DMS114 treated with DMSO at 0.1 percent for 48 hours (cell line): ENCODE data around the gene UBA3.

Experiments
- DNase-seq: peaks from one replicate; lab custom pipeline; 2025; ENCODE audit not compliant: unreplicated experiment; lab: John Stamatoyannopoulos, UW

The UBA3 gene

DNA sequence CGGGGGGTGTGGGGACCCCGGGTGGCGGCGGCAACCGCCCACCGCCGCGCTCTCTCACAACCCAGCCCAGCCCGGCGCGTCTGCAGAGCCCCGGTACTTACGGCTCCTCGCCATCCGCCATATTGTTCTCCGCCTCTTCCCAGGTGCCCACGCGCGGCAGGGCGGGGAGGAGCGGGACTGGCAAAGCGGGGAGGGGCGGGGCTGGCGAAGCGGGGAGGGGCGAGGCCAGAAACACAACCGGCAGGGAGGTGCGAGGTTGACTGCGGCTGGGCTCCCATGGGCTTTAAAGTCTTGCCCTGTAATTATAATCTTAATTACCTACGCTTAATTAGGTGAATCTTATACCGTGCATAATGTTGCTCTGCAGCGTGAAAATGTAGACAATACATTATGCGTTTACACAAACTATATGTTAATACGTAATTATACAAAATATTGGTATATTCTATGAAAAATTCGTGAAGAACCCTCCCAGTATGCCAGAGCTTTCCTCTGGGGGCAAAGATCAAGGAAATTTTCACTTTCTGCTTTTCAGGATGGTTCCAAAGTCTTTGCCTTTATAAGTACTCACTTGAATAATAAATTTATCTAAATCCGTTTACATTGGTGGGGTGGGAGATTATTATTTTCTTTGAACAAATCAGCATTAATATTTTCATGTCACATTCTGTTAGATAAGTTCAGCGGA is at the start of gene UBA3:
UBA3 (minus strand) TSS at position 133 of the 688 bp plus-strand sequence; CDS start at position 121, 12 bp downstream.
- DNase-seq, result peak; percentile 44

DNA sequence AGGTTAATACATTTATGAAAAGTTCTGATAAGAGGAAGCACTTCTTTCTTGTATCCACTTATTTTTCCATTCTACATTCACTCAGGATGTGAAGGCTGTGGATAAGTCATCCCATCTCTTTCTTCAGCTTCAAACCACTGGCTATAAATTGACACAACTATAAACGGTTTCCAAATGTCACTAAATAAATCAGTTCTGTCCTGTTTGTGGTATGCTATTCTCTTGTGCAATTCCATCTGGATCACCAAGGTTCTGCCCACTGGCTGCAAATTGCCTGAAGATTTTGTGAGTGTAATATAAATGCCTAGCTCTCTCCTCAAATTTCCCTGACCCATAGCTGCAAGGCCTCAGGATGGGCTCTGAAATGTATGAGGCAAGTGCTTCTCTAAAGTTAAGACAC is 49.4 kb upstream of the UBA3 start:
- no peak for DNase-seq

GRCh38 chr3:69128509-69128908 is 48.3 kb upstream of the UBA3 start:
- no peak for DNase-seq

- no peak for DNase-seq
These were observed 46.8 kb upstream of the UBA3 start for GRCh38 chr3:69126999-69127398.

GRCh38 chr3:69126216-69126615 is 46.1 kb upstream of the UBA3 start:
- DNase-seq, result no peak

DNA sequence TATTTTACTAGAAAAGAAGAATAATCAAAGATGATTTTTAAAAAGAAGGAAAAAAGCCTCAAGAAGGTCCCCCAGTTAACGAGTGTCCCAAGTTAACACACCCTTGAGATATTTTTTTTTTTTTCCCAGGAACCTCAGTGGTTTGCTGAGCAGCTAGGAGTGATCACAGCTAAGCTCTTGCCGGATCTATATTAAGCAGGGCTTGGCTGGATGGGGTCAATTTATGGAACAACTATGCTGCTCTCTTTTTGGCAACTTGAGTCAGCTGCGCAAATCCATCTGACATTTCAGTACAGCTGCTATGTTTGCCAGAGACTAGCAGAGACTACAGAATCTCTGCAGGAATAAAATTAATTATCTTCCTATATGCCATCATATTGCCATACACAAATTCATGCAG is 42.2 kb upstream of the UBA3 start, which contains the start of gene LMOD3:
LMOD3 (minus strand) TSS at position 193 of the 400 bp plus-strand sequence. CDS start 209 bp downstream, outside the sequence.
- DNase-seq, result no peak

GRCh38 chr3:69121950-69122349 is 41.8 kb upstream of the UBA3 start:
- no peak for DNase-seq

DNA sequence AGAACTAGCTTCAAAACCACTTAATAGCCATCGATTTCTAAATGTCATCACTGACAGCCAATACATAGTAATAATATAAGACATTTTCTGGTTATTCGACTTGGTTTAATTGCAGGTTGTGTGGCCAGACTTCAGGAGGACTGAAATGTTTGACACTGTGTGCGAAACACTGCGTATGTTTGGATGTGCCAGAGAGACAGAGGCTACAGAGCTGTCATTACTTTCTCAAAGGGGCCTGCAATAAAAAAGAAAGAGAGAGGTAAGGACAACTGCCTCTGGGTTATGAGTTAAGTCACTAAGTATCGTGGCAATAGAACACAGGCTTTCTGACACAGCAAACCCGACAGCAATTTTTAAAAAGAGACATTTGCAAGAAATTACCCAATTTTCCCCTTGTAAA is 41.3 kb upstream of the UBA3 start:
- no peak for DNase-seq

- DNase-seq, result peak; percentile 21
These were observed 40.8 kb upstream of the UBA3 start for GRCh38 chr3:69120879-69121464.

DNA sequence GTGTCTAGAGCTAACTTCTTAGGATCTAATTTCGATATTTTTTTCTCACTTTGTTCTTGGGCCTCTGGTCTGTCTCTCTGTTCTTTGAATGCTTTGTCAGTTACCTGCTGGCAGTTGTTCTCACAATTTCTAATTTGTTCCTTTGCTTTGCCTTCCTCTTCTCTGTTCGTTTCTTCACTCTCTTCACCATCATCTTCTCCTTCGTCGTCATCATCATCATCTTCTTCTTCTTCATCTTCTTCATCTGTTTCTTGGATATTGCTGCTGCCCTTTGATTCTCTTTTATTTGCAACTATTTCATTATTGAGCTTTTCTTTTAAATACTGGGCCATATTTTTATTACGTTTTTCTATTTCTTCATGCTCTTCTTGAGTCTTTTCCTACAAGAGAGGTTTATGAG is 39.5 kb upstream of the UBA3 start:
- no peak for DNase-seq

DNA sequence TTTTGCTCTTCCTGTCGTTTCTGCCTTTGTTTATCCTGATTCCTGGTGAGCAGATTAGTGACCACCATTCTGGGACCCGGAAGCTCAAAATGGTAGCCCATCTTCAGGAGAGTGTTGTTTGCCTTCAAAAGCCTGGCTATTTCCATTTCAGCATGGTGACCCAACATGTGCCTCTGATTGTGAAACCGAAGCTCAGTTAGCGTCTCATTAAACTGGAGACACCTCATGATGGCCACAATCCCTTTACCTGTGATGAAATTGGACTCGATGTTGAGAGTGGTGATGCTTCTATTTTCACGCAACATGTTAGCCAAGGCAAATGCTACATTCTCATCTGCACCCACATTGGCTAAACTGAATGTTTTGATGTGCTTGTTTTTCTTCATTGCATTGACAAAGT is 39.0 kb upstream of the UBA3 start:
- no peak for DNase-seq

GRCh38 chr3:69118555-69118954 is 38.4 kb upstream of the UBA3 start:
- DNase-seq, result no peak

DNA sequence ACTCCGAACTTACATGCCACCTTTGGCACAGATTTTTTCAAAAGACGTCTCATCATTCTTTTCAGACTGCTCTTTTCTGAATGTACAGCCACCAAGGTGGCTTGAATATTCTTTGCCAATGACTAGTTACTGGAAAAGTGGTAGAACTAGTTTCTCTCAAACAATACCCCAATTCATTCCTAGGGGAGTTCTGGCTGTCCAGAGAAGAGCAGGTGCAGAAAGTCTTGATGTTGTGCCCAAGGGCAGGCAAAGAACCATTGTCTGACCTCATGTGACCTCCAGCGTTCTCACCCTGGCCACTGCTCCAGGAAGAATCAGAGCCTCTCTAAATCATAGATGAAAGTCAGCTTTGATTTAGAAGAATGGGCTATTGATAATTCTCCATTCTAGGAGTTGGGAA is 36.7 kb upstream of the UBA3 start:
- no peak for DNase-seq

DNA sequence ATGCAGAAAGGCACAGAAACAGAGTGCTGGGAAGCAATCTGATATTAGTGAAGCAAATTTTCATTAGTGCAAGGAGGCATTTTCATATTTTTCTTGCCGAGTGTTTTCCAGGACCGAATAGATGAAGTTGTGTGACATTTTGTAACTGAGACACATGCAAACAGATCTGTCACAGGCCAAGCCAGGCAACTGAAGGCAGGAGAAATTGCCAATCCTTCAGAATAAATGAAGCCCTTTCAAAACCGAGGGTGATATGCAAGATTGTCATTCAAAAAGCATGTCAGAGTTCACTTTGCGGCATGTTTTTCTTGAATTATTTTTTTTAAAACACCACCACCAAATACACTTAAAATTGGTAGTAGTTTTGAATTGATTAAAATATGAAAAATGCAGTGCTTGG is 36.0 kb upstream of the UBA3 start:
- no peak for DNase-seq

DNA sequence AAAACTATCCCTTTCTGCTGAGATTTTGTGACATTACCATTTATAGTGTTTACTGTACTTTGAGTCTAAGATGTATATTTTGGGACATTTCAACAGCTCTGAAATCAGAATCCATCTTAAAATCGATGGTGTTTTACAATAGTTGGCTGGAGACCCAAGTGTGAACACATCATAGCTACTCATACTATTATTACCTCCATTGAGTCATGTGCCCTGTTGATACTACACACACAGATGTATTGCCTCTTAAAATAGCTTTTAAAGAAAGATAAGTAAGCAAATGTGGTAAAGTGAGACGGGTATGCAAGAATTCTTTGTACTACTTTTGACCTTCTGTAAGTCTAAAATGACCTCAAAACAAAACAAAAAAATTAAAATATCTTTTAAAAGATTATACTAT is 35.6 kb upstream of the UBA3 start:
- no peak for DNase-seq

- DNase-seq, result no peak
These were observed 33.4 kb upstream of the UBA3 start for GRCh38 chr3:69113536-69113935.

GRCh38 chr3:69110941-69111546 is 30.9 kb upstream of the UBA3 start:
- no peak for DNase-seq

- no peak for DNase-seq
These were observed 28.6 kb upstream of the UBA3 start for GRCh38 chr3:69108811-69109210.

DNA sequence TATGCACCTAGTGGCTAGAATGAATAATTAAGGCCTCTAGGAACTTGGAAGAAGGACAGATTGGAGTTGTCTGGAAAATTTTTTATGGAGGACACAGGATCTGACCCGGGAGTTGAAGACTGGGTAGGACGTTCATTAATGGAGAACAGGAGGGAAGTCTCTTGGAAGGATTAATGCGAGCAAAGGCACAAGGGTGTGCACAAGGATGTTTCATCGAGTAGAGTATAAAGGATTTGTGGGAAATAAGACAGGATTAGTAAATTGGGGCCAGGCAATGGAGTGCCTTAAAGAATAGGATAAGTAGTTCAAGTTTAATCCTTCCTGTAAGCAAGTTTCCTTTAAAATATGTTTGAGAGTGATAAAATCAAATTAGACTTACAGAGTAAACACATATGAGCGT is 27.7 kb upstream of the UBA3 start:
- DNase-seq, result no peak

DNA sequence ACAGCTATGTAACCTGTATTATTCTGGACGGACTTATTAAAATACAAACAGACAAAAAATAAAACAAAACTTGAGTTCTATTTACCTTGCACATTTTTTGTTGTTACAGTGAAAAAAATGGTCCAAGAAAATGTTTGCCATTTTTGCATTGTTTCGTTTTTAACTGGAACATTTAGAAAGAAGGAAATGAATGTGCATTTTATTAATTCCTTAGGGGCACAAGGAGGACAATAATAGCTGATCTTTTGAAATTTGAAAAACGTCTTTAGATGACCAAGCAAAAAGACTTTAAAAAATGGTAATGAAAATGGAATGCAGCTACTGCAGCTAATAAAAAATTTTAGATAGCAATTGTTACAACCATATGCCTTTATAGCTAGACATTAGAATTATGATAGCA is 25.2 kb upstream of the UBA3 start:
- DNase-seq, result no peak

DNA sequence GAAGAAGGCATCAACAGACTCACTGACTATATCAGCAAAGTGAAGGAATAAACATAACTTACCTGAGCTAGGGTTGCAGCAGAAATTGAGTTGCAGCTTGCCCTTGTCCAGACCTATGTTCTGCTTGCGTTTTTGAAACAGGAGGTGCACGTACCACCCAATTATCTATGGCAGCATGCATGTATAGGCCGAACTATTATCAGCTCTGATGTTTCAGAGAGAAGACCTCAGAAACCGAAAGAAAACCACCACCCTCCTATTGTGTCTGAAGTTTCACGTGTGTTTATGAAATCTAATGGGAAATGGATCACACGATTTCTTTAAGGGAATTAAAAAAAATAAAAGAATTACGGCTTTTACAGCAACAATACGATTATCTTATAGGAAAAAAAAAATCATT is 24.4 kb upstream of the UBA3 start:
- DNase-seq, result no peak

GRCh38 chr3:69103123-69103522 is 23.0 kb upstream of the UBA3 start:
- DNase-seq, result no peak

DNA sequence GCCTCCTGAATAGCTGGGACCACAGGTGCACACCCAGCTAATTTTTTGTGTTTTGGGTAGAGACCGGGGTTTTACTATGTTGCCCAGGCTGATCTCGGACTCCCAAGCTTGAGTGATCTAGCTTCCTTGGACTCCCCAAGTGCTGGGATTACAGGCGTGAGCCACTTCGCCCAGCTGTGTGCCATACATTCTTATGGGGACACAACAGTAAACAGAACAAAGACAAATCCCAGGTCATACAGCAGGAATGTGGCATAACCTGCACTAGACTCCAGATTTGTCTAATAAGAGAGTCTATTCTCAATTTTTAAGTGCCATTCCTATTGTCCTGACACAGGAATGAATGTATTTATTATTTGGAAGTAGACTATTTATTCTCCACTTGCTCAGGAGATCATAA is 22.2 kb upstream of the UBA3 start:
- DNase-seq, result no peak
